HG02798 (cell line): ENCODE results near the gene NAA25.
"Not testable (repeated sequence)": the region's sequence is repeated elsewhere in the genome, so short reads cannot be mapped to it uniquely, and the experiment has no call there.

ENCODE experiments used
- ATAC-seq: cut with Tn5 transposase; IDR thresholded peaks from one replicate; pipeline ENCODE4 v1.9.1; 2021; ENCODE audit warnings: mild to moderate bottlenecking; ENCODE audit not compliant: unreplicated experiment, poor library complexity

The NAA25 gene

DNA sequence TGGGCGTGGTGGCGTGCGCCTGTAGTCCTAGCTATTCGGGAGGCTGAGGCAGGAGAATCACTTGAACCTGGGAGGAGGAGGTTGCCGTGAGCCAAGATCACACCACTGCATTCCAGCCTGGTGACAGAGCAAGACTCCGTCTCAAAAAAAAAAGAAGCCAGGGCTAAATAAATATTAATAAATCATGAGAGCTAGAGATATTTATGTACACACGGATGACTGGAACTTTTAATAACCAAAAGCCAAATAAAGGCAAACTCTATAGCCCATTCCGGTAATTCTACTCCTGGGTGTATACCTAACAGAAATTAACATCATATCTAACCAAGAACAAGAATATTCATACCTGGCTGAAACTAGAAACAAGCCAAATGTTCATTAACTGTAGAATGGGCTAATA, 9.1 kb upstream of the NAA25 start:
- ATAC-seq, result no peak

DNA sequence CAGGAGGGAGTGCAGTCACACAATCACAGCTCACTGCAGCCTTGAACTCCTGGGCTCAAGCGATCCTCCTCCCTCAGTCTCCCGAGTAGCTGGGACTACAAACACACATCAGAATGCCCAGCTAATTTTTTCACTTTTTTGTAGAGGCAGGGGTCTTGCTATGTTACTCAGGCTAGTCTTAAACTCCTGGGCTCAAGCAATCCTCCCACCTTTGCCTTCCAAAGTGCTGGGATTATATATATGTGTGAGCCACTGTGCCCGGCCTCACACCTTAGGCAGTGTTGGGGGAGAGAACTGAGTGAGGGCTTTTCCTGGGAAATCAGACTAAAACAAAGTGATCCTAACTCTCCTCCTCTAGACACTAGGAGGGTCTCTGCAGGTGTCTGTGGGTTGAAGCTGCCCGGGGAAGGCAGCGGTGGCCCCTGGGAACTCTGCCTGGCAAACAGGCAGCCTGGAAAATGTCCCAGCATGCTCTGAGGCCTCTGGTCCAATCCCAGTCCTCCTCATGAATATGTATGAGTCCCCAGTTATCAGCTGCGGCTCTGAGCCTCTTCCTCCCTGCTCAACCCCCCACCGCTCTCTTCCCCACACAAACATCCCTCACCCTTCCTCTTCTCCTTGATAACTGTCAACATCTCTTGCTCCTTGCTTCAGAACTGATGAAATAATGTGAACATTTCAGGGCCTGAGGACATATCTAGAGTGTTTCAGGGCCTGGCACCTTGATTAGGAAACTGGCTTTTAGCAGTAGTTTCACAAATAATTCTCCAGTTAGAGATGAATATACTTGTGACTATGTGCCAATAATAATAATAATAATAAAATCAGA, 7.9 kb upstream of the NAA25 start:
- ATAC-seq, result no peak

DNA sequence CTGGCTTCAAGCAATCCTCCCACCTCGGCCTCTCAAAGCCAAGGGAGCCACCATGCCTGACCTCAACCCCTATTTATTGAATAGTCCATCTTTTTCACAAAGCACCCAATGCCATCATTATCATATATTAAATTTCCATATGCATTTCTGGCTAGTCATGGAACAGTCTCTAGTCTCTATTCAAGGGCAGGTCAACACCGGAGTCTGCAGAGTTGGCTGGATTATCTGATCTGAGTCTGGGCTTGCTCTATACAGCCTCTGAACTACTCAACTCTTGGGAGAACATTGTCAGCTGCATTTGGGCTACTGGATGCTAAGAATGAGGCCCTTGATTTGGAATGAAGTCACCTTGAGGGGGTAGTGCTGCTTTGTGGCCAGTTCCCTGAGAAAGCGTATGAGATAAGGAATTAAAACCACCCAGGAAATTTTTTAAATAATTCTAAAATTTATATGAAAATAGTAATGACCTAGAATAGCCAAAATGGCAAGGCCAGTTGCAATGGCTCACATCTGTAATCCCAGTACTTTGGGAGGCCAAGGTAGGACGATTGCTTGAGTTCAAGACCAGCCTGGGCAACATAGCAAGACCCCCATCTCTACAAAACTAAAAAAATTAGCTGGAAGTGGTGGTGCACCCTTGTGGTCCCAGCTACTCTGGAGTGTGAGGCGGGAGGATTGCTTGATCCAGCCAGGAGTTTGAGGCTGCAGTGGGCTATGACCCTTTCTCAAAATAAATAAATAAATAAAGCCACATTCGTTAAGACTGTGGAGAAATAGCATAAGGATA, 6.9 kb upstream of the NAA25 start:
- ATAC-seq, result no peak

DNA sequence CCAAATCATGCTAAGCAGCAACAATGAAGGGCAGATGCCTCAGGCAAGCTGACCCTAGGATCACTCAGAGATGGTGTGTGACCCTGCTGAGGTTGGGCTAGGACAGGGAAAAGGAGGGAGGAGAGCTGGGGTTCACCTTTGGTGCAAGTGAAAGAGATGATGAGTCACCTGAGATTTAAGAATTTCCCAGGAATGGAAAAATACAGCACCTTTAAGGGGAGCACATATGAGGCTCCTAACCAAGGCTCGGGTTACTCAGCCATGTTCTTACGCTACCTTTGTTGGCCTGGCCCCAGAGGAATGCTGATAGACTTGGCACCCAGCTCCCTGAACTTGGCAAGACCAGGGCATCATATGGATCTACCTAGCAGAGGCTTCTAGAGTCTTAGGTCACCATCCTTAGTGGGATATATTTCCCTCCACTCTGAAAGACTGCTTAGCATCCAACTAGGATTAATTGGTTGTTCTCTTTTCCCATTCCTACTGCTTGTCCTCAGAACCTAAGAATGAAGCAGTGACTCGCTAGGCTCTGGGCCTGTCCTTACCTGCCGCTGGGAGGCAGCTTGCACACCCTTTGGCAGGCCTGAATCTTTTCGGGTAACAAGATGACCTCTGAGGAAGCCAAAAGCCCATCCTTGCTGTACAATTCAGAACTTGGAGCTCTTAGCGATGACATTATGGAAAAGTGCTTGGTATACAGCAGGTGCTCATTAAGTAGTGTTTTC, 4.0 kb upstream of the NAA25 start:
- no peak for ATAC-seq

GRCh38 chr12:112111931-112112330, 3.3 kb upstream of the NAA25 start:
- no peak for ATAC-seq

GRCh38 chr12:112110787-112111662, 2.4 kb upstream of the NAA25 start:
- not testable (repeated sequence) for ATAC-seq

- no peak for ATAC-seq
Measured at GRCh38 chr12:112107306-112108201, 1.0 kb downstream of the NAA25 start.

DNA sequence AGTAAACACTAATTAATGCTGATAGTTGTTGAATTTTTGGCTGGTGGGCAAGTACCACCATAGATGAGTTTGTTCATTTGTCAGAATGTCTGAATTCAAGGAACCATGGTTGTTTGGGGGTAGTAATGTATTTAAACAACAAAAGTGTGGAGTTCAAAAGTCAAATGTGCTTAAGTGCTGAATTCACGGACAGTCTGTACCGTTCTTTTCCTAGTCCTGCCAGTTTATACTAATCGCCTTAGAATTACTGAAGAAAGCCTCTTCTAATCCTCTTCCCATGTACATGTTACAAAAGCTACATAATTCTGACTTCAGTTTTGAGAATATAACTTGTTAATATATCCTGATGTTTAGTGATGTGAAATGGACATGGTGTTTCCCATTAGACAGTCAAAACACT, 2.7 kb downstream of the NAA25 start:
- ATAC-seq, result no peak

GRCh38 chr12:112103758-112104503, 4.7 kb downstream of the NAA25 start:
- ATAC-seq, result no peak

DNA sequence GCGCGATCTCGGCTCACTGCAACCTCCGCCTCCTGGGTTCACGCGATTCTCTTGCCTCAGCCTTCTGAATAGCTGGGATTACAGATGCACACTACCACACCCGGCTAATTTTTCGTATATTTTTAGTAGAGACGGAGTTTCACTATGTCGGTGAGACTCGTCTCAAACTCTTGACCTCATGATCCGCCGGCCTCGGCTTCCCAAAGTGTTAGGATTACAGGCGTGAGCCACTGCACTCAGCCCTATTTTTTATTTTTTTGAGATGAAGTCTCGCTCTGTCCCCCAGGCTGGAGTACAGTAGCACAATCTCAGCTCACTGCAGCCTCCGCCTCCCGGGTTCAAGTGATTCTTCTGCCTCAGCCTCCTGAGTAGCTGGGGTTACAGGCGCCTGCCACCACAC, 5.8 kb downstream of the NAA25 start:
- not testable (repeated sequence) for ATAC-seq

GRCh38 chr12:112102127-112102526, 6.5 kb downstream of the NAA25 start:
- ATAC-seq, result no peak

- not testable (repeated sequence) for ATAC-seq
Measured at GRCh38 chr12:112100500-112100899, 8.1 kb downstream of the NAA25 start.

DNA sequence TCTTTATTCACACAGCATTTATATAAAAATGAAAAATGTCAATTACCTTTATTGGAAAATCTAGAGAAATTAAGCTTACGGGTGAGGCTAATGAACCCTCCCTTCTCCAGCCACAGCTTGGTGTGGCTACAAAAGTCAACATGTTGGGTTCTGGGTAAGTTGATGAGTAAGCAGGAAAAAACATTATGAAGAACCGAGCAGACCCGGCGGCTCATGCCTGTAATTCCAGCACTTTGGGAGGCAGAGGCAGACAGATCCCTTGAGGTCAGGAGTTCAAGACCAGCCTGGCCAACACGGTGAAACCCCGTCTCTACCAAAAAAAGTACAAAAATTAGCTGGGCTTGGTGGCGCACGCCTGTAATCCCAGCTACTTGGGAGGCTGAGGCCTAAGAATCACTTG, 10.9 kb downstream of the NAA25 start:
- no peak for ATAC-seq

GRCh38 chr12:112096667-112097066, 11.9 kb downstream of the NAA25 start:
- ATAC-seq, result no peak

- peak; percentile 76 for ATAC-seq
Measured at GRCh38 chr12:112096070-112096469, 12.5 kb downstream of the NAA25 start.

DNA sequence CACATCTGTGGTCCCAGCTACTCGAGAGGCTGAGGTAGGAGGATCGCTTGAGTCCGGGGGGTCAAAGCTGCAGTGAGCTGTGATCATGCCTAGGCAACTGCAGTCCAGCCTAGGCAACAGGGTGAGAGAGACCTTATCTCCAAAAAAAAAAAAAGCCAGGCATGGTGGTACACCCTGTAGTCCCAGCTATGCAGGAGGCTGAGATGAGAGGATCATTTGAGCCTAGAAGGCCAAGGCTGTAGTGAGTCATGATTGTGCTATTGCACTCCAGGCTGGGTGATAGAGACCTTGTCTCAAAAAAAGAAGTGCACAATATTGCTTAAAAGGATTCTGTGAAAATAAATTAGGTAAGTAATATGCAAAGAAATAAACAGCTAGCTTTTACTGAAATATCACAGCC, 17.0 kb downstream of the NAA25 start:
- no peak for ATAC-seq

- ATAC-seq, result no peak
Measured at GRCh38 chr12:112087851-112088250, 20.7 kb downstream of the NAA25 start.
